Activated naive CD4-positive, alpha-beta T cell treated with anti-CD3 and anti-CD28 coated beads, Interleukin-2, amount 10 ng/mL, durations not matched to agents 7 days and 5 days (primary cell): ENCODE measurements around the gene KRT80.

Experiments
- CTCF ChIA-PET: fragments of 350-600 bp; sonication (Branson Sonifier 250); formaldehyde crosslinking; loops from one replicate; lab custom pipeline; 2021; ENCODE audit warnings: antibody characterized with exemption; lab: Charles Lee
- DNase-seq: peaks from one replicate; pipeline ENCODE4 v3.0.0-alpha.2; 2020
- H3K27ac Mint-ChIP-seq: one replicate; pipeline ENCODE4 v1.8.0; 2021; ENCODE audit warnings: mild to moderate bottlenecking, moderate library complexity, mixed read lengths
- H3K27me3 Mint-ChIP-seq: one replicate; pipeline ENCODE4 v1.8.0; 2021; ENCODE audit warnings: mild to moderate bottlenecking, mixed read lengths
- H3K36me3 Mint-ChIP-seq: one replicate; pipeline ENCODE4 v1.8.0; 2021; ENCODE audit warnings: mixed read lengths
- H3K4me1 Mint-ChIP-seq: one replicate; pipeline ENCODE4 v1.8.0; 2021; ENCODE audit warnings: mixed read lengths
- H3K4me3 Mint-ChIP-seq: one replicate; pipeline ENCODE4 v1.8.0; 2021; ENCODE audit warnings: mild to moderate bottlenecking, moderate library complexity, mixed read lengths
- H3K9me3 Mint-ChIP-seq: one replicate; pipeline ENCODE4 v1.8.0; 2021; ENCODE audit warnings: mixed read lengths

KRT80 gene

GRCh38 chr12:52211716-52212585 is 20.1 kb upstream of the KRT80 start:
- H3K27ac Mint-ChIP-seq: no peak overlapping the region
- CTCF ChIA-PET: interaction anchor here (1.2 to 4.3 kb wide), 6 partner anchors 9 to 150 kb away, joined by 3 to 23 read pairs (median 7); no protein-coding TSS in a partner anchor

DNA sequence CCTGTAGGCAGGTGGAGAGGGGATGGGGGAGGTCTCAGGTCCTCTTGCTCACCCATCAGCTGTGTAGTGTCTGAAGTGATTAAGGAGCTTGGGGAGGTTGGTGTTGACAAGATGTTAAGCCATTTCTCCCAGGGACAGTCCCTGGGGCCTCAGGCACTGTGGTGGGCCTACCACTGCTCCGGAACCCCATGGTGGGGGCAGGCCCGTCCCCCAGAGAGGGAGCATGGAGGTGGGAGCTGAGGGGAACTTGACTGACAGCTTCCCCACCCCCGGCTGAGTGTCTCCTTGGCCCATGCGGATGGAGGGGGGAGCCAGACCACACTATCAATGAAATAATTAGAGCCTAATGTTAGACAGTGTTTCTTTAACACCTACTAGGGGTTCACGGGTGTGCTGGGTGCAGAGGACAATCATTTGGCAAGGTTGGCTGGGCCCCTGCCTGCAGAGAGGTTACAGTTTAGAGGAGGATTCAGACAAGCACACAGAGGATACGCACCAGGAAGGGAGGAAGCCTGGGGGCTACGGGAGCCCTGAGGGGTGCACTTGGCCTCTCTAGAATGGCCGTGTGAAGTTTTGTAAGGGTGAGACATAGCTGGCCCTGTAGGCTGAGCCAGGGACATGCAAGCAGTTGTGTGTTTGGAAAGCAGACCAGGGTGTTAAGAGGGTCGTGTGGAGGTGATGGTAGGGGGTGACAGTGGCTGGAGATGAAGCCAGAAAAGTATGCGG is 19.3 kb upstream of the KRT80 start:
- DNase-seq: no peak
- CTCF ChIA-PET: interaction anchor here (2.6 to 4.3 kb wide), 2 partner anchors 10 to 54 kb away, joined by 8 to 23 read pairs; no protein-coding TSS in a partner anchor
- Mint-ChIP-seq H3K9me3 (no peaks in the 10 kb centered on the region), H3K27me3 (peaks cover 88% of the 10 kb centered on the region), H3K36me3 (no peaks in the 10 kb centered on the region), H3K27ac (no peak overlapping the region), H3K4me3 (no peak overlapping the region), H3K4me1 (no peaks in the 10 kb centered on the region)

More at GRCh38 chr12:52211716-52212585, 20.1 kb upstream of the KRT80 start:
- H3K4me3 Mint-ChIP-seq: no peak overlapping the region
- H3K27me3 Mint-ChIP-seq: peaks cover 84% of the 10 kb centered on the region
- no peaks in the 10 kb centered on the region for H3K36me3 Mint-ChIP-seq
- H3K9me3 Mint-ChIP-seq: no peaks in the 10 kb centered on the region
- H3K4me1 Mint-ChIP-seq: no peaks in the 10 kb centered on the region
- DNase-seq: no peak

GRCh38 chr12:52210186-52210924 is 18.5 kb upstream of the KRT80 start:
- Mint-ChIP-seq H3K27me3 (peaks cover 80% of the 10 kb centered on the region), H3K4me3 (no peak overlapping the region), H3K9me3 (no peaks in the 10 kb centered on the region), H3K4me1 (no peaks in the 10 kb centered on the region), H3K27ac (no peak overlapping the region), H3K36me3 (no peaks in the 10 kb centered on the region)
- CTCF ChIA-PET: interaction anchor here (2.6 to 4.3 kb wide), 2 partner anchors 11 to 53 kb away, joined by 8 to 23 read pairs; no protein-coding TSS in a partner anchor
- DNase-seq: no peak

DNA sequence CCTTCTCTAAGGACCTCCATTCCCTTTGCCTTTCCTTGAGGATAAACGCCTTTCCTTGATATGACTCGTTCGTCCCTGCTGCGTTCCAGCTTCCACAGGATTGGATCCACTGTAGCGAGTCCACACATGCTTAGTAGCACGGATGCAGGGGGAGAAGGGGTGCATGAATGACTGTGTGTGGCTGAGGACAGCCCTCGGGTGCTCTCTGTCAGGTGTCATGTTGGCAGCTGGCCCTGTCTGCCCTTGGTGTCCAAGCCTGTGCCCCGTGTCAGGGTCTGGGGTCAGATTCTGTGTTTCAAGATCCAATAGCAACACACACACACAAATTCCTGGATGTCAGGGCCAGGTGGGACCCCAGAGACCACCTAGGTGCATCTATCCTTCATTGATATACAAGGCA is 17.5 kb upstream of the KRT80 start:
- Mint-ChIP-seq H3K27me3 (peaks cover 76% of the 10 kb centered on the region), H3K9me3 (no peaks in the 10 kb centered on the region), H3K27ac (no peak overlapping the region), H3K4me1 (no peaks in the 10 kb centered on the region), H3K36me3 (no peaks in the 10 kb centered on the region), H3K4me3 (no peak overlapping the region)
- no peak for DNase-seq
- CTCF ChIA-PET: interaction anchor here (0.9 to 4.3 kb wide), 2 partner anchors 12 to 52 kb away, joined by 3 to 23 read pairs; no protein-coding TSS in a partner anchor

DNA sequence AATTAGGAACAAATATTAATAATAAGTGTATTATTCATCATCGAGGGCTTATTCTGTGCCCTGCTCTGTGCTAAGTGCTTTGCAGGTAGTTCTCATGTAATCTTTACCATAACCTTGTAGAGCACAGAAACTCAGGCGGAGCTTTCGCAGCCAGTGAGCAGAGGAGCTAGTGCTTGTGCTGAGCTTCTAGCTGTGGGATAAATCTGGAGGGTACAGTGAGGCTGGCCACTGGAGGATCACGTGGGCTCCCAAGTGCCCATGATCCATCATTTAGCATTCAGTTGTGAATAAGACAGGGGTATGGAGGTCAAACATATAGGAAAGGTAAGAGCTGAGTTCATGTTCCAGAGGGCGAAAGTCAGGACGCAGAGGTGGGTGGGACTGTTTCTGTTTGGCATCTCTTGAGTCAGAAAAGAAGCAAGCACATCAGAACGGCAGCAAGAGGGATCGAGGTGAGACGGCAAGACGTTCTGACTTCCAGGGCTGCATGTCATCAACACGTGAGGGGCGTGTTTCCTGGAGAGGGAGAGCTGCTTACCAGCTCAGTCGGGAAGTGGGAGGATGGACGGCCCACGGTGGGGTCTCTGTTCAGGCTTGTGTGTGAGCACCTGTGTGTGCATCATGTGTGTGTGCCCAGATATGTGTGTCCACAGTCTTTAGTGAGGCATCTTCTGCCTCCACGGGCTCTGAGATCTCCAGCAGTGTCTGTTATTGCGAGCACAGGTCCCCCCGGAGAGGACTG is 16.8 kb upstream of the KRT80 start:
- CTCF ChIA-PET: interaction anchor here (0.9 to 4.3 kb wide), 2 partner anchors 12 to 51 kb away, joined by 3 to 23 read pairs; no protein-coding TSS in a partner anchor
- no peak overlapping the region for H3K4me3 Mint-ChIP-seq
- H3K9me3 Mint-ChIP-seq: no peaks in the 10 kb centered on the region
- peaks cover 75% of the 10 kb centered on the region for H3K27me3 Mint-ChIP-seq
- DNase-seq: no peak
- no peaks in the 10 kb centered on the region for H3K4me1 Mint-ChIP-seq
- H3K36me3 Mint-ChIP-seq: no peaks in the 10 kb centered on the region
- no peak overlapping the region for H3K27ac Mint-ChIP-seq

DNA sequence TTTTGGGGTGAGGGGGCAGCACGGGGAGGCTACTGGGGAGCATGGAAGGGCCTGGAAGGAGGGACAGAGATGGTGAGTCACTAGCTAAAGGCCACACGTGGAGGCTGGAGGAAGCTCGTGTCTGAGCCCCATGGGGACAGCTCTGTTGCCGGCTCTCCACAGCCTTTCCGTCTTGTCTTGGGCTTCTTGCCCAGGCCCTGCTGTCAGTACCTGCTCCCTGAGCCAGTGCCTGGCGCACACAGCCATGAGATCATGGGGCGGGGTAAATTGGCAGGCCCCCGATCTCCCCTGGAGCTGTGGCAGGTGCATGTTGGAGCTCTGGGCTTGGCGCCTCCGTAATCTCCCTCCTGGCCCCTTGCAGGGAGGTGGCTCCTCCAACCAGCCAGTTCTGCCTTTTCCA is 16.1 kb upstream of the KRT80 start:
- CTCF ChIA-PET: interaction anchor here (1.1 kb wide), 1 partner anchor 67 kb away, joined by 3 read pairs; the partner anchor contains the start of gene KRT86
- peaks cover 75% of the 10 kb centered on the region for H3K27me3 Mint-ChIP-seq
- no peaks in the 10 kb centered on the region for H3K36me3 Mint-ChIP-seq
- no peak overlapping the region for H3K4me3 Mint-ChIP-seq
- no peaks in the 10 kb centered on the region for H3K4me1 Mint-ChIP-seq
- H3K9me3 Mint-ChIP-seq: no peaks in the 10 kb centered on the region
- no peak for DNase-seq
- no peak overlapping the region for H3K27ac Mint-ChIP-seq

- peaks cover 75% of the 10 kb centered on the region for H3K27me3 Mint-ChIP-seq
- no peak overlapping the region for H3K27ac Mint-ChIP-seq
- CTCF ChIA-PET: interaction anchor here (1.1 kb wide), 1 partner anchor 68 kb away, joined by 3 read pairs; the partner anchor contains the start of gene KRT86
- H3K36me3 Mint-ChIP-seq: no peaks in the 10 kb centered on the region
- H3K9me3 Mint-ChIP-seq: no peaks in the 10 kb centered on the region
- DNase-seq: no peak
- no peaks in the 10 kb centered on the region for H3K4me1 Mint-ChIP-seq
- H3K4me3 Mint-ChIP-seq: no peak overlapping the region
Measured at GRCh38 chr12:52207106-52207505, 15.3 kb upstream of the KRT80 start.

GRCh38 chr12:52206304-52207040 is 14.7 kb upstream of the KRT80 start:
- CTCF ChIA-PET: interaction anchor here (0.7 to 1.1 kb wide), 2 partner anchors 19 to 72 kb away, joined by 3 to 5 read pairs; no protein-coding TSS in a partner anchor
- DNase-seq: no peak

DNA sequence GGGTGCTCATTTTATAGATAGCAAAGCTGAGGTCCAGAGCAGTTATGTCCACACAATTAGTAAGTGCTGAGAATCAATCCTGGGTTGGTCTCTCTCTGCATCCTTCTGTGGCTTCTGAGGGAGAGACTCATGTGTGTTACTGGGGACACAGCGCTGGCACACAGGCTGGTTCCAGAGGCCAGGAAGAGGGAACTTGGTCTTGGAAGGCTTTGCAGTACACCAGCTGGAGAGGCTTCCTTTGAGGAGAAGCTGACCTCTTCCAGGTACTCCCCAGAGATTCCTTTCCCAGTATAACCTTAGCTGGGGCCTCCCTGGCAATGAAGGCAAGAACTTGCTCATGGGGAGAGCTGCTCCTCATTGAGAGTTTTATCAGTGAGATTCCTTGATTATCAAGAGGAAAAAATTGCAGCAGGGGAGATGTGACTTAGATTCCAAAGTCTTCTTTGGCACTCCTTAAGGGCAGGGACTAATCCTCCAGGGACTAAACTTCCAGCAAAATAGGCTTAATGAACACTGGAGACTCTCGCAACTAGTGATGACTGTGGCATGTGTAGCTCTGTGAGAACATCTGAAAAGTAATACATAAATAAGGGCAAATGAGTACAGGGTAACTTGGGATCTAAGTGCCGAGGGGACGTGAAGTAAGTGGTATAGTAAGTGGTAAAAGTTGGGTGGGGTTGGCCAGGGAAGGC is 13.9 kb upstream of the KRT80 start:
- DNase-seq: no peak
- Mint-ChIP-seq H3K27ac (no peak overlapping the region), H3K4me1 (no peaks in the 10 kb centered on the region), H3K4me3 (no peak overlapping the region), H3K27me3 (peaks cover 75% of the 10 kb centered on the region), H3K36me3 (no peaks in the 10 kb centered on the region), H3K9me3 (no peaks in the 10 kb centered on the region)
- CTCF ChIA-PET: interaction anchor here (0.7 to 1.1 kb wide), 2 partner anchors 19 to 73 kb away, joined by 3 to 5 read pairs; no protein-coding TSS in a partner anchor

More at GRCh38 chr12:52206304-52207040, 14.7 kb upstream of the KRT80 start:
- Mint-ChIP-seq H3K36me3 (no peaks in the 10 kb centered on the region), H3K4me3 (no peak overlapping the region), H3K9me3 (no peaks in the 10 kb centered on the region), H3K4me1 (no peaks in the 10 kb centered on the region), H3K27me3 (peaks cover 75% of the 10 kb centered on the region), H3K27ac (no peak overlapping the region)

- Mint-ChIP-seq H3K4me1 (no peaks in the 10 kb centered on the region), H3K27me3 (peaks cover 79% of the 10 kb centered on the region), H3K4me3 (no peak overlapping the region), H3K27ac (no peak overlapping the region), H3K9me3 (no peaks in the 10 kb centered on the region), H3K36me3 (no peaks in the 10 kb centered on the region)
- CTCF ChIA-PET: no interaction called here
- DNase-seq: no peak
Measured at GRCh38 chr12:52204931-52205505, 13.2 kb upstream of the KRT80 start.

- Mint-ChIP-seq H3K9me3 (no peaks in the 10 kb centered on the region), H3K36me3 (no peaks in the 10 kb centered on the region), H3K27ac (no peak overlapping the region), H3K27me3 (peaks cover 74% of the 10 kb centered on the region), H3K4me1 (no peaks in the 10 kb centered on the region), H3K4me3 (no peak overlapping the region)
- CTCF ChIA-PET: interaction anchor here (0.7 kb wide), 1 partner anchor 191 kb away, joined by 3 read pairs; no protein-coding TSS in a partner anchor
- no peak for DNase-seq
Measured at GRCh38 chr12:52204095-52204930, 12.5 kb upstream of the KRT80 start.
